NCI-H1694 treated with DMSO at 0.1 percent for 48 hours (cell line): ENCODE measurements around the gene FBN1.

Source experiments
- DNase-seq: peaks from one replicate; lab custom pipeline; 2025; lab: John Stamatoyannopoulos, UW

The FBN1 gene

GRCh38 chr15:48645558-48646330, at the start of gene FBN1:
Gene FBN1 (minus strand): TSS chr15:48645709. CDS start chr15:48644769, 940 bp downstream.
- DNase-seq: no peak

- no peak for DNase-seq
These were observed 48.0 kb upstream of the FBN1 start for GRCh38 chr15:48693484-48693883.

GRCh38 chr15:48688493-48688892, 43.0 kb upstream of the FBN1 start:
- no peak for DNase-seq

GRCh38 chr15:48683991-48684765, 38.7 kb upstream of the FBN1 start:
- no peak for DNase-seq

- DNase-seq: no peak
These were observed 37.6 kb upstream of the FBN1 start for GRCh38 chr15:48682942-48683651.

- DNase-seq: no peak
These were observed 35.8 kb upstream of the FBN1 start for GRCh38 chr15:48681353-48681752.

GRCh38 chr15:48680841-48681240, 35.3 kb upstream of the FBN1 start:
- DNase-seq: no peak

GRCh38 chr15:48679952-48680351, 34.4 kb upstream of the FBN1 start:
- no peak for DNase-seq

- no peak for DNase-seq
These were observed 33.3 kb upstream of the FBN1 start for GRCh38 chr15:48678851-48679250.

- DNase-seq: no peak
These were observed 32.3 kb upstream of the FBN1 start for GRCh38 chr15:48677821-48678220.

- no peak for DNase-seq
These were observed 29.9 kb upstream of the FBN1 start for GRCh38 chr15:48675436-48675835.

GRCh38 chr15:48674876-48675275, 29.4 kb upstream of the FBN1 start:
- no peak for DNase-seq

GRCh38 chr15:48672206-48672605, 26.7 kb upstream of the FBN1 start:
- DNase-seq: no peak

GRCh38 chr15:48671103-48672022, 25.9 kb upstream of the FBN1 start:
- DNase-seq: no peak

- DNase-seq: no peak
These were observed 22.2 kb upstream of the FBN1 start for GRCh38 chr15:48667701-48668100.

- no peak for DNase-seq
These were observed 18.9 kb upstream of the FBN1 start for GRCh38 chr15:48664436-48664835.

GRCh38 chr15:48657950-48658591, 12.6 kb upstream of the FBN1 start:
- DNase-seq: no peak

GRCh38 chr15:48654801-48655200, 9.3 kb upstream of the FBN1 start:
- DNase-seq: no peak

GRCh38 chr15:48653913-48654670, 8.6 kb upstream of the FBN1 start:
- DNase-seq: no peak

GRCh38 chr15:48653216-48653615, 7.7 kb upstream of the FBN1 start:
- no peak for DNase-seq
